PFSK-1 (cell line): ENCODE data around the gene CALD1.

Experiments used
- FOXP2 ChIP-seq: optimal IDR thresholded peaks from 2 replicates; pipeline ENCODE3; 2011; ENCODE audit warnings: borderline replicate concordance, control low read depth, inconsistent platforms; ENCODE audit not compliant: insufficient read depth; ENCODE audit errors: extremely low read length, extremely low read depth
- POLR2AphosphoS5 ChIP-seq: IDR thresholded peaks from 2 replicates; pipeline ENCODE4 v1.6.1; 2012; ENCODE audit warnings: low read depth, mild to moderate bottlenecking, control low read depth, low read length, moderate library complexity
- REST ChIP-seq, 2 experiments: IDR thresholded peaks; 2 replicates each; pipeline versions ENCODE4 v1.6.1 to v1.8.0; 2011 to 2012; ENCODE audit warnings: low read depth in 2 of 2, low read length in 2 of 2, control low read depth in 1 of 2, inconsistent platforms in 1 of 2, mild to moderate bottlenecking in 1 of 2, moderate library complexity in 1 of 2; ENCODE audit not compliant: insufficient read depth in 1 of 2
- SIN3A ChIP-seq: IDR thresholded peaks from 2 replicates; pipeline ENCODE4 v1.6.1; 2012; ENCODE audit warnings: mild to moderate bottlenecking, low read length, moderate library complexity, borderline replicate concordance; ENCODE audit not compliant: insufficient read depth
- TAF1 ChIP-seq: IDR thresholded peaks from 2 replicates; pipeline ENCODE4 v1.6.1; 2012; ENCODE audit warnings: low read length, control low read depth, borderline replicate concordance; ENCODE audit not compliant: insufficient read depth

CALD1 gene

GRCh38 chr7:134770676-134771075, 8.8 kb upstream of the CALD1 start:
- TF ChIP-seq SIN3A (no peak), POLR2AphosphoS5 (no peak), TAF1 (no peak), REST (IDR thresholded peaks at IDR 0.05; ENCODE audit: insufficient read depth in 1 of 2, low read depth in 2 of 2, low read length in 2 of 2) (no peak), FOXP2 (no peak)

GRCh38 chr7:134771111-134771510, 8.3 kb upstream of the CALD1 start:
- TF ChIP-seq TAF1 (no peak), REST (IDR thresholded peaks at IDR 0.05; ENCODE audit: insufficient read depth in 1 of 2, low read depth in 2 of 2, low read length in 2 of 2) (no peak), FOXP2 (no peak), POLR2AphosphoS5 (no peak), SIN3A (no peak)

GRCh38 chr7:134771889-134772288, 7.5 kb upstream of the CALD1 start:
- TF ChIP-seq FOXP2 (no peak), TAF1 (no peak), POLR2AphosphoS5 (no peak), SIN3A (no peak), REST (IDR thresholded peaks at IDR 0.05; ENCODE audit: insufficient read depth in 1 of 2, low read depth in 2 of 2, low read length in 2 of 2) (no peak)

GRCh38 chr7:134772401-134772800, 7.0 kb upstream of the CALD1 start:
- TF ChIP-seq SIN3A = no peak
- TF ChIP-seq REST (IDR thresholded peaks at IDR 0.05; ENCODE audit: insufficient read depth in 1 of 2, low read depth in 2 of 2, low read length in 2 of 2) = no peak
- no peak for TF ChIP-seq FOXP2
- TF ChIP-seq TAF1 = no peak
- no peak for TF ChIP-seq POLR2AphosphoS5

- TF ChIP-seq FOXP2 (no peak), SIN3A (no peak), TAF1 (no peak), REST (IDR thresholded peaks at IDR 0.05; ENCODE audit: insufficient read depth in 1 of 2, low read depth in 2 of 2, low read length in 2 of 2) (no peak), POLR2AphosphoS5 (no peak)
Observed at GRCh38 chr7:134773164-134773563, 6.3 kb upstream of the CALD1 start.
